GM12878 (cell line): ENCODE measurements around the gene CCDC150.
"Not testable (repeated sequence)": the region's sequence is repeated elsewhere in the genome, so short reads cannot be mapped to it uniquely, and the experiment has no call there.

ENCODE experiments used
- ATF2 ChIP-seq: IDR thresholded peaks from 2 replicates; pipeline ENCODE4 v1.6.1; 2012; ENCODE audit warnings: low read length, inconsistent platforms
- BCLAF1 ChIP-seq: fragments of 450-650 bp; IDR thresholded peaks from 2 replicates; pipeline ENCODE4 v1.6.1; 2017; ENCODE audit warnings: antibody characterized with exemption, mild to moderate bottlenecking, moderate library complexity
- CTCF ChIP-seq, 3 experiments: IDR thresholded peaks in 2 of 3; conservative IDR thresholded peaks in 1 of 3; 2 replicates each; pipeline ENCODE4 v1.5.1; 2011; ENCODE audit warnings: low read depth in 3 of 3, low read length in 3 of 3, mild to moderate bottlenecking in 3 of 3, control low read depth in 2 of 3, moderate library complexity in 2 of 3, inconsistent platforms in 1 of 3, mixed read lengths in 1 of 3; ENCODE audit not compliant: control insufficient read depth in 2 of 3, insufficient read depth in 1 of 3; ENCODE audit errors: extremely low read depth in 1 of 3
- ETV6 ChIP-seq, 2 experiments: fragments of 450-650 bp in 1 of 2; IDR thresholded peaks in 1 of 2; conservative IDR thresholded peaks in 1 of 2; 2 replicates each; pipeline ENCODE4 v1.6.1; 2014; ENCODE audit warnings: antibody characterized with exemption in 1 of 2, borderline replicate concordance in 1 of 2, low read depth in 1 of 2, mild to moderate bottlenecking in 1 of 2, moderate library complexity in 1 of 2
- HDAC2 ChIP-seq: fragments of 200-600 bp; sonication (generic); IDR thresholded peaks from 2 replicates; pipeline ENCODE4 v1.6.1; 2017
- MAX ChIP-seq: IDR thresholded peaks from 2 replicates; pipeline ENCODE4 v1.6.1; 2012; ENCODE audit warnings: low read depth, low read length, improper control_type of control experiment
- NFXL1 ChIP-seq: fragments of 450-650 bp; IDR thresholded peaks from 2 replicates; pipeline ENCODE4 v1.6.1; 2017; ENCODE audit warnings: antibody characterized with exemption, mild to moderate bottlenecking, borderline replicate concordance
- POLR2A ChIP-seq: IDR thresholded peaks from 2 replicates; pipeline ENCODE4 v1.6.1; 2011; ENCODE audit warnings: low read depth, mild to moderate bottlenecking, low read length
- USF2 ChIP-seq: IDR thresholded peaks from 2 replicates; pipeline ENCODE4 v1.6.1; 2011; ENCODE audit warnings: low read depth, low read length, improper control_type of control experiment, borderline replicate concordance
- ZBTB33 ChIP-seq: fragments of 450-650 bp; IDR thresholded peaks from 2 replicates; pipeline ENCODE4 v1.6.1; 2017; ENCODE audit warnings: mild to moderate bottlenecking
- ZBTB4 ChIP-seq: fragments of 450-650 bp; formaldehyde crosslinking; IDR thresholded peaks from 2 replicates; pipeline ENCODE4 v1.4.0; 2022; ENCODE audit warnings: mild to moderate bottlenecking, moderate library complexity
- ZNF274 ChIP-seq: IDR thresholded peaks from one replicate; pipeline ENCODE4 v1.8.0; 2011; ENCODE audit not compliant: insufficient read length, insufficient read depth
- ZNF592 ChIP-seq: fragments of 450-650 bp; IDR thresholded peaks from 2 replicates; pipeline ENCODE4 v1.6.1; 2017; ENCODE audit warnings: mild to moderate bottlenecking, moderate library complexity

- TF ChIP-seq CTCF (IDR thresholded peaks at IDR 0.05 in 2 of 3, conservative IDR thresholded peaks at IDR 0.05 in 1 of 3; ENCODE audit: control insufficient read depth in 2 of 3, extremely low read depth in 1 of 3, insufficient read depth in 1 of 3, low read depth in 3 of 3, low read length in 3 of 3); ZBTB33; ZNF274; ZBTB4 (CRISPR knock-in tag); USF2; MAX; HDAC2; ETV6 (conservative IDR thresholded peaks at IDR 0.05 in 1 of 2, IDR thresholded peaks at IDR 0.05 in 1 of 2; ENCODE audit: borderline replicate concordance in 1 of 2, low read depth in 1 of 2); NFXL1; BCLAF1; POLR2A; ATF2; ZNF592: not testable (repeated sequence)
Measured at GRCh38 chr2:196710056-196710455, 70.5 kb downstream of the CCDC150 start.
